Ishikawa (cell line): ENCODE results near the gene EHD4.

ENCODE experiments used
- CEBPB ChIP-seq: IDR thresholded peaks from 2 replicates; pipeline ENCODE4 v1.6.1; 2012
- CREB1 ChIP-seq: IDR thresholded peaks from 2 replicates; pipeline ENCODE4 v1.6.1; 2012; ENCODE audit warnings: low read depth
- EGR1 ChIP-seq: IDR thresholded peaks from 2 replicates; pipeline ENCODE4 v1.6.1; 2012
- EP300 ChIP-seq: IDR thresholded peaks from 2 replicates; pipeline ENCODE4 v1.6.1; 2012; ENCODE audit warnings: borderline replicate concordance
- FOXM1 ChIP-seq: IDR thresholded peaks from 2 replicates; pipeline ENCODE4 v1.6.1; 2012; ENCODE audit warnings: low read depth, borderline replicate concordance
- NFIC ChIP-seq: IDR thresholded peaks from 2 replicates; pipeline ENCODE4 v1.6.1; 2012
- RAD21 ChIP-seq: IDR thresholded peaks from 2 replicates; pipeline ENCODE4 v1.6.1; 2012; ENCODE audit warnings: low read depth
- TAF1 ChIP-seq: IDR thresholded peaks from 2 replicates; pipeline ENCODE4 v1.6.1; 2012; ENCODE audit warnings: low read depth, mild to moderate bottlenecking
- TCF12 ChIP-seq: IDR thresholded peaks from 2 replicates; pipeline ENCODE4 v1.6.1; 2012; ENCODE audit warnings: low read depth
- TEAD4 ChIP-seq: IDR thresholded peaks from 2 replicates; pipeline ENCODE4 v1.6.1; 2012
- YY1 ChIP-seq: IDR thresholded peaks from 2 replicates; pipeline ENCODE4 v1.6.1; 2012; ENCODE audit warnings: low read depth
- ZBTB7A ChIP-seq: IDR thresholded peaks from 2 replicates; pipeline ENCODE4 v1.6.1; 2012; ENCODE audit warnings: low read depth
- TF ChIP-seq, protein P1 (sequence below): IDR thresholded peaks from 2 replicates; pipeline ENCODE4 v1.6.1; 2012
- TF ChIP-seq, protein P2 (sequence below): IDR thresholded peaks from 2 replicates; pipeline ENCODE4 v1.6.1; 2012
- TF ChIP-seq, protein P3 (sequence below): IDR thresholded peaks from 2 replicates; pipeline ENCODE4 v1.6.1; 2012; ENCODE audit warnings: low read depth, mild to moderate bottlenecking

Gene EHD4

GRCh38 chr15:41972253-41973242, at the start of gene EHD4:
Gene EHD4, minus strand, starts transcription at chr15:41972557. Its CDS starts 63 bp downstream, at chr15:41972494.
- TF ChIP-seq, protein P1, sequence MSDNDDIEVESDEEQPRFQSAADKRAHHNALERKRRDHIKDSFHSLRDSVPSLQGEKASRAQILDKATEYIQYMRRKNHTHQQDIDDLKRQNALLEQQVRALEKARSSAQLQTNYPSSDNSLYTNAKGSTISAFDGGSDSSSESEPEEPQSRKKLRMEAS = peak; percentile 65
- peak; percentile 65 for TF ChIP-seq NFIC
- peak; percentile 94 for TF ChIP-seq TAF1
- TF ChIP-seq RAD21 = peak; percentile 43; the same call in 1 of the 2 replicates
- TF ChIP-seq EP300 = no peak
- no peak for TF ChIP-seq FOXM1
- TF ChIP-seq YY1 = peak; percentile 64
- peak; percentile 30; the same call in 1 of the 2 replicates for TF ChIP-seq ZBTB7A
- TF ChIP-seq, protein P2, sequence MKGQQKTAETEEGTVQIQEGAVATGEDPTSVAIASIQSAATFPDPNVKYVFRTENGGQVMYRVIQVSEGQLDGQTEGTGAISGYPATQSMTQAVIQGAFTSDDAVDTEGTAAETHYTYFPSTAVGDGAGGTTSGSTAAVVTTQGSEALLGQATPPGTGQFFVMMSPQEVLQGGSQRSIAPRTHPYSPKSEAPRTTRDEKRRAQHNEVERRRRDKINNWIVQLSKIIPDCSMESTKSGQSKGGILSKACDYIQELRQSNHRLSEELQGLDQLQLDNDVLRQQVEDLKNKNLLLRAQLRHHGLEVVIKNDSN = no peak
- no peak for TF ChIP-seq EGR1
- TF ChIP-seq, protein P3, sequence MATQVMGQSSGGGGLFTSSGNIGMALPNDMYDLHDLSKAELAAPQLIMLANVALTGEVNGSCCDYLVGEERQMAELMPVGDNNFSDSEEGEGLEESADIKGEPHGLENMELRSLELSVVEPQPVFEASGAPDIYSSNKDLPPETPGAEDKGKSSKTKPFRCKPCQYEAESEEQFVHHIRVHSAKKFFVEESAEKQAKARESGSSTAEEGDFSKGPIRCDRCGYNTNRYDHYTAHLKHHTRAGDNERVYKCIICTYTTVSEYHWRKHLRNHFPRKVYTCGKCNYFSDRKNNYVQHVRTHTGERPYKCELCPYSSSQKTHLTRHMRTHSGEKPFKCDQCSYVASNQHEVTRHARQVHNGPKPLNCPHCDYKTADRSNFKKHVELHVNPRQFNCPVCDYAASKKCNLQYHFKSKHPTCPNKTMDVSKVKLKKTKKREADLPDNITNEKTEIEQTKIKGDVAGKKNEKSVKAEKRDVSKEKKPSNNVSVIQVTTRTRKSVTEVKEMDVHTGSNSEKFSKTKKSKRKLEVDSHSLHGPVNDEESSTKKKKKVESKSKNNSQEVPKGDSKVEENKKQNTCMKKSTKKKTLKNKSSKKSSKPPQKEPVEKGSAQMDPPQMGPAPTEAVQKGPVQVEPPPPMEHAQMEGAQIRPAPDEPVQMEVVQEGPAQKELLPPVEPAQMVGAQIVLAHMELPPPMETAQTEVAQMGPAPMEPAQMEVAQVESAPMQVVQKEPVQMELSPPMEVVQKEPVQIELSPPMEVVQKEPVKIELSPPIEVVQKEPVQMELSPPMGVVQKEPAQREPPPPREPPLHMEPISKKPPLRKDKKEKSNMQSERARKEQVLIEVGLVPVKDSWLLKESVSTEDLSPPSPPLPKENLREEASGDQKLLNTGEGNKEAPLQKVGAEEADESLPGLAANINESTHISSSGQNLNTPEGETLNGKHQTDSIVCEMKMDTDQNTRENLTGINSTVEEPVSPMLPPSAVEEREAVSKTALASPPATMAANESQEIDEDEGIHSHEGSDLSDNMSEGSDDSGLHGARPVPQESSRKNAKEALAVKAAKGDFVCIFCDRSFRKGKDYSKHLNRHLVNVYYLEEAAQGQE = no peak
- peak; percentile 89 for TF ChIP-seq CREB1
- TF ChIP-seq CEBPB = no peak
- TF ChIP-seq TCF12 = peak; percentile 48; the same call in 1 of the 2 replicates
- TF ChIP-seq TEAD4 = 0 out of 2 replicates have a peak, but pooled peaks have one; percentile 11

- TF ChIP-seq EP300 = no peak
- TF ChIP-seq EGR1 = no peak
- TF ChIP-seq TAF1 = no peak
- TF ChIP-seq, protein P2 = no peak
- TF ChIP-seq NFIC = no peak
- TF ChIP-seq CREB1 = no peak
- TF ChIP-seq TEAD4 = no peak
- TF ChIP-seq TCF12 = no peak
- TF ChIP-seq, protein P1 = no peak
- TF ChIP-seq FOXM1 = no peak
- no peak for TF ChIP-seq CEBPB
- TF ChIP-seq ZBTB7A = no peak
- no peak for TF ChIP-seq RAD21
These were observed 49.2 kb upstream of the EHD4 start for GRCh38 chr15:42021593-42021992.

DNA sequence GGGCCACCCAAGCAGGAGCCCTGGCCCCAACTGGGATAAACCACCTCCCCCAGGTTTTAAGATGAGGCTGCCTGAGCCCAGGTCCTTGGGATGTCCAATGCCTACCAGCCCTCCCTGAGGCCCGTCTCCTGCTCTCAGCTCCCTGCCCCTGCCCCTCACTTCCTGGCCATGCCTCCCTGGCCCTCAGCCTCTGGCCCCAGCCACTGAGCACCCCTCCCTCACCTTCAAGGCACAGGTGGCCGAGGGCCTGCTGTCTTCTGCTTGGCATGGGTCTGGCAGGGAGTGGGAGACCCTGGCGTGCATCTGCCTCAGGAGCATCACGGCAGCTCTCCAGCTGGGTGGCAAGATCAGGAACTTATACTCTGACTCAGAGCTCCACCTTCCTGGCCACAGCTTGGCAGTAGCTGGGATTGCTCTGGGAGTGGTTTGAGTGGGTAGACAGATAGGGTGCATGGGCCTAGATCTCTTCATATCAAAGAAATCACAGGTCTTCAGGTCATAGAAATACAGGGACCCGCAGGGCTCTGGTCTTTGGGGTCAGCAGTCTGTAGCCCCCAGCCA, 48.4 kb upstream of the EHD4 start, which contains the start of gene PLA2G4E:
Gene PLA2G4E, minus strand, starts transcription at position 330 of the 561 bp plus-strand sequence. Its CDS starts 12 bp downstream, at position 318.
- TF ChIP-seq, protein P2 = no peak
- TF ChIP-seq EP300 (no peak), TAF1 (no peak), EGR1 (no peak), TCF12 (no peak), CEBPB (no peak), NFIC (no peak), TEAD4 (no peak)
- TF ChIP-seq, protein P1 = no peak

GRCh38 chr15:42018306-42019224, 46.2 kb upstream of the EHD4 start:
- TF ChIP-seq CEBPB = no peak
- TF ChIP-seq CREB1 = no peak
- no peak for TF ChIP-seq TEAD4
- TF ChIP-seq TCF12 = no peak
- TF ChIP-seq YY1 = no peak
- TF ChIP-seq FOXM1 = no peak
- TF ChIP-seq EGR1 = no peak
- TF ChIP-seq RAD21 = no peak
- TF ChIP-seq TAF1 = no peak
- TF ChIP-seq EP300 = no peak
- TF ChIP-seq ZBTB7A = no peak
- TF ChIP-seq, protein P1 = no peak
- TF ChIP-seq NFIC = no peak
- TF ChIP-seq, protein P3 = no peak
- TF ChIP-seq, protein P2 = no peak
